Measurements from ENCODE around the gene PLEKHJ1.

- no peak for TF ChIP-seq CTCF (IDR thresholded peaks at IDR 0.05 in 4 of 5, conservative IDR thresholded peaks at IDR 0.05 in 1 of 5)
- peak in 1 of 2 donors; percentile 27 for TF ChIP-seq POLR2A (IDR thresholded peaks at IDR 0.05)
These were observed 30.3 kb upstream of the PLEKHJ1 start for GRCh38 chr19:2266183-2266993.
